Prostate gland (tissue), 2 donors: Measurements from ENCODE around the gene RPL7A. TPM values are rescaled to one million over a fixed set of nuclear protein-coding genes. Genes with fewer than 3 reads are reported as not detected.

Experiments
- DNase-seq: peaks from one replicate; pipeline ENCODE4 v3.0.0-alpha.2; 2019; ENCODE audit warnings: low spot score
- H3K27ac ChIP-seq, 2 donors: fragments of 200-600 bp; sonication (generic); 2 replicates each; pipeline ENCODE4 v1.5.1; 2017 to 2019
- H3K27me3 ChIP-seq: fragments of 200-600 bp; sonication (generic); replicated peaks from 2 replicates; pipeline ENCODE4 v1.5.1; 2019; ENCODE audit not compliant: insufficient read depth
- H3K36me3 ChIP-seq, 2 donors: fragments of 200-600 bp; sonication (generic); 1 replicate in 1 of 2; 2 replicates in 1 of 2; pipeline versions ENCODE4 v1.5.1 to v1.8.1; 2017 to 2019
- H3K4me1 ChIP-seq: fragments of 200-600 bp; sonication (generic); replicated peaks from 2 replicates; pipeline ENCODE4 v1.5.1; 2019
- H3K4me3 ChIP-seq, 2 donors: fragments of 200-600 bp; sonication (generic); 2 replicates each; pipeline ENCODE4 v1.5.1; 2017 to 2019
- H3K9me3 ChIP-seq: fragments of 200-600 bp; sonication (generic); 2 replicates; pipeline ENCODE4 v1.5.1; 2017
- CTCF ChIP-seq, 4 experiments: fragments of 200-600 bp in 2 of 4; fragments of 450-650 bp in 2 of 4; sonication (generic) in 2 of 4; IDR thresholded peaks; 1 replicate in 3 of 4; 2 replicates in 1 of 4; pipeline ENCODE4 v1.5.1; 2016 to 2019; ENCODE audit warnings: antibody characterized with exemption in 4 of 4, mild to moderate bottlenecking in 2 of 4, moderate library complexity in 2 of 4
- POLR2A ChIP-seq: fragments of 450-650 bp; IDR thresholded peaks from one replicate; pipeline ENCODE4 v1.6.1; 2016; ENCODE audit warnings: antibody characterized with exemption, mild to moderate bottlenecking
- POLR2AphosphoS5 ChIP-seq: sonication (generic); formaldehyde crosslinking; IDR thresholded peaks from one replicate; pipeline ENCODE4 v1.6.1; 2017; ENCODE audit warnings: antibody characterized with exemption
- WGBS: methylation state at CpG from one replicate; pipeline ENCODE4 v1.1.5; 2018; 5-methylcytosine and 5-hydroxymethylcytosine counted together
- intact Hi-C: fragments of 100-400 bp; cut with DNase I; formaldehyde crosslinking; loops from one replicate; pipeline ENCODE4 v1.14.2; 2022
- total RNA-seq, 2 donors: library from RNA; depleted of rRNA; stranded (reverse); fragments of >200 nt; gene quantifications; one replicate each; pipeline ENCODE4 v1.1.0, GENCODE V29; 2016

Gene RPL7A
- total RNA-seq, 2 donors from 2014 or later, result 1,667 to 2,501 TPM

GRCh38 chr9:133341369-133342068, 6.5 kb upstream of the RPL7A start:
- TF ChIP-seq CTCF (IDR thresholded peaks at IDR 0.05) (no peak), POLR2A (no peak), POLR2AphosphoS5 (no peak)
- intact Hi-C loops, result no loop called here
- Histone ChIP-seq H3K36me3 (peaks cover 4 to 17% of the 10 kb centered on the region in 2 donors), H3K27ac (no peak overlapping the region), H3K4me1 (peaks cover 3% of the 10 kb centered on the region), H3K9me3 (no peaks in the 10 kb centered on the region), H3K4me3 (no peak overlapping the region), H3K27me3 (no peaks in the 10 kb centered on the region)
- 85% methylated on average over 14 of the region's 15 CpGs for WGBS
- no peak for DNase-seq

- intact Hi-C loops, result no loop called here
- no peaks in the 10 kb centered on the region for H3K9me3 ChIP-seq
- H3K4me3 ChIP-seq, result no peak overlapping the region
- H3K27ac ChIP-seq, result no peak overlapping the region
- DNase-seq, result no peak
- no peak for TF ChIP-seq CTCF (IDR thresholded peaks at IDR 0.05)
- no peak for TF ChIP-seq POLR2A
- no peak for TF ChIP-seq POLR2AphosphoS5
- 71% methylated on average over 12 of the region's 12 CpGs for WGBS
- no peaks in the 10 kb centered on the region for H3K27me3 ChIP-seq
- H3K36me3 ChIP-seq, result peaks cover 4 to 17% of the 10 kb centered on the region in 2 donors
- H3K4me1 ChIP-seq, result peaks cover 8% of the 10 kb centered on the region
Observed at GRCh38 chr9:133342069-133342406, 6.0 kb upstream of the RPL7A start.

DNA sequence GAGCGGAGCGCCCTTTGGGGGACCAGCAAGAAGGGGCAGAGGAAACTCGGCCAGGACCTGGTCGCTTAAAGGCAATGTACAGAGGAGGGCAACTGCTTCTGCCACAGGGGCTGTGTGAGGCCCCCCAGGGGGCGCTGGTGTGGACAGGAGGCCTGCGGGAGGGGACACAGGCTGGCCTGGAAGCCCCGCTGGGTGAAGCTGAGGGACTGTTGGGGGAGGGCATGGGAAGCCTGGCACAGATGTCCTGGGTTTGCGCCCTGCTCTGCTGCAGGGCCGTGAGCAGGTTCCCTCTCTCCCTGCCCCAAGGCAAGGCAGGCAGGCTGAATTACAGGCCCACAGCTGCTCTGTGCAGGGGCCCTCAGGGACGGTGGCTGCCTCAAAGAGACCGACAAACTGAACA, 5.4 kb upstream of the RPL7A start:
- H3K4me1 ChIP-seq, result peaks cover 8% of the 10 kb centered on the region
- no peak for DNase-seq
- peaks cover 4 to 17% of the 10 kb centered on the region in 2 donors for H3K36me3 ChIP-seq
- intact Hi-C loops, result no loop called here
- H3K27me3 ChIP-seq, result no peaks in the 10 kb centered on the region
- no peak overlapping the region for H3K27ac ChIP-seq
- TF ChIP-seq POLR2A (no peak), CTCF (IDR thresholded peaks at IDR 0.05) (no peak), POLR2AphosphoS5 (no peak)
- H3K4me3 ChIP-seq, result no peak overlapping the region
- no peaks in the 10 kb centered on the region for H3K9me3 ChIP-seq
- 71% methylated on average over 10 of the region's 11 CpGs for WGBS

- no peak overlapping the region for H3K4me3 ChIP-seq
- 94% methylated on average over 19 of the region's 19 CpGs for WGBS
- peaks cover 10% of the 10 kb centered on the region for H3K4me1 ChIP-seq
- TF ChIP-seq POLR2A (no peak), POLR2AphosphoS5 (no peak), CTCF (IDR thresholded peaks at IDR 0.05) (no peak)
- H3K27me3 ChIP-seq, result no peaks in the 10 kb centered on the region
- no peak overlapping the region for H3K27ac ChIP-seq
- no peak for DNase-seq
- peaks cover 4 to 17% of the 10 kb centered on the region in 2 donors for H3K36me3 ChIP-seq
- intact Hi-C loops, result no loop called here
- H3K9me3 ChIP-seq, result no peaks in the 10 kb centered on the region
Observed at GRCh38 chr9:133344071-133344470, 3.9 kb upstream of the RPL7A start.

GRCh38 chr9:133344979-133345378, 3.0 kb upstream of the RPL7A start:
- Histone ChIP-seq H3K4me3 (no peak overlapping the region), H3K36me3 (peaks cover 9 to 24% of the 10 kb centered on the region in 2 donors), H3K27ac (no peak overlapping the region), H3K9me3 (no peaks in the 10 kb centered on the region), H3K4me1 (peaks cover 18% of the 10 kb centered on the region), H3K27me3 (no peaks in the 10 kb centered on the region)
- no peak for DNase-seq
- TF ChIP-seq POLR2A (no peak), POLR2AphosphoS5 (no peak), CTCF (IDR thresholded peaks at IDR 0.05) (no peak)
- WGBS, result 90% methylated on average over 12 of the region's 12 CpGs
- intact Hi-C loops, result no loop called here
